GM06990 (cell line): ENCODE results near the gene TAF3.

Source experiments
- DNase-seq: peaks from one replicate; pipeline ENCODE4 v3.0.0-alpha.2; 2011; ENCODE audit not compliant: insufficient read length; ENCODE audit errors: extremely low read depth
- H3K27me3 ChIP-seq: replicated peaks from 2 replicates; pipeline ENCODE4 v1.6.0; 2011; ENCODE audit warnings: low read length; ENCODE audit not compliant: control insufficient read depth, insufficient read depth
- H3K36me3 ChIP-seq: 2 replicates; pipeline ENCODE4 v1.5.1; 2011; ENCODE audit warnings: low read length; ENCODE audit not compliant: control insufficient read depth, insufficient read depth
- H3K4me3 ChIP-seq: replicated peaks from 2 replicates; pipeline ENCODE4 v1.5.1; 2011; ENCODE audit warnings: low read depth, mild to moderate bottlenecking, control low read depth, low read length
- CTCF ChIP-seq: IDR thresholded peaks from 2 replicates; pipeline ENCODE4 v1.5.1; 2011; ENCODE audit warnings: low read length, control low read depth, mild to moderate bottlenecking, inconsistent platforms; ENCODE audit not compliant: insufficient read depth, poor library complexity, severe bottlenecking

Gene TAF3

GRCh38 chr10:7794251-7795026 lies 23.9 kb upstream of the TAF3 start:
- H3K4me3 ChIP-seq, result no peak overlapping the region
- no peaks in the 10 kb centered on the region for H3K27me3 ChIP-seq
- H3K36me3 ChIP-seq, result peaks cover 7% of the 10 kb centered on the region
- TF ChIP-seq CTCF, result no peak
- DNase-seq, result no peak

GRCh38 chr10:7795605-7796004 lies 22.7 kb upstream of the TAF3 start:
- no peak for TF ChIP-seq CTCF
- DNase-seq, result no peak
- Histone ChIP-seq H3K27me3 (no peaks in the 10 kb centered on the region), H3K36me3 (peaks cover 7% of the 10 kb centered on the region), H3K4me3 (no peak overlapping the region)

- TF ChIP-seq CTCF, result no peak
Observed at GRCh38 chr10:7797582-7797981, 20.7 kb upstream of the TAF3 start.

GRCh38 chr10:7802606-7803005 lies 15.7 kb upstream of the TAF3 start:
- Histone ChIP-seq H3K36me3 (peaks cover 15% of the 10 kb centered on the region), H3K27me3 (no peaks in the 10 kb centered on the region), H3K4me3 (no peak overlapping the region)
- DNase-seq, result no peak
- TF ChIP-seq CTCF, result no peak

More at GRCh38 chr10:7797582-7797981, 20.7 kb upstream of the TAF3 start:
- Histone ChIP-seq H3K4me3 (no peak overlapping the region), H3K27me3 (no peaks in the 10 kb centered on the region), H3K36me3 (peaks cover 9% of the 10 kb centered on the region)
- DNase-seq, result no peak

- peaks cover 14% of the 10 kb centered on the region for H3K36me3 ChIP-seq
- TF ChIP-seq CTCF, result no peak
- no peak for DNase-seq
Observed at GRCh38 chr10:7804216-7804615, 14.1 kb upstream of the TAF3 start.

GRCh38 chr10:7804741-7805140 lies 13.6 kb upstream of the TAF3 start:
- no peak for TF ChIP-seq CTCF
- H3K27me3 ChIP-seq, result no peaks in the 10 kb centered on the region
- H3K36me3 ChIP-seq, result peaks cover 12% of the 10 kb centered on the region
- no peak overlapping the region for H3K4me3 ChIP-seq
- no peak for DNase-seq

More at GRCh38 chr10:7804216-7804615, 14.1 kb upstream of the TAF3 start:
- Histone ChIP-seq H3K4me3 (no peak overlapping the region), H3K27me3 (no peaks in the 10 kb centered on the region)
